SK-N-SH (cell line): Measurements from ENCODE around the gene AKAP12.

ENCODE experiments used
- MAX ChIP-seq: IDR thresholded peaks from 2 replicates; pipeline ENCODE4 v1.4.0; 2012; ENCODE audit warnings: low read depth
- POLR2AphosphoS5 ChIP-seq: IDR thresholded peaks from 2 replicates; pipeline ENCODE4 v1.6.1; 2012; ENCODE audit warnings: low read depth, low read length
- SMC3 ChIP-seq: IDR thresholded peaks from 2 replicates; pipeline ENCODE4 v1.6.1; 2012; ENCODE audit warnings: low read depth, low read length, improper control_type of control experiment
- TAF1 ChIP-seq: IDR thresholded peaks from 2 replicates; pipeline ENCODE4 v1.6.1; 2012; ENCODE audit warnings: low read depth, mild to moderate bottlenecking, low read length, moderate library complexity, borderline replicate concordance
- TF ChIP-seq, protein P1 (sequence below): fragments of 200-600 bp; sonication (generic); IDR thresholded peaks from 2 replicates; pipeline ENCODE4 v1.6.1; 2017; ENCODE audit warnings: antibody characterized with exemption, mild to moderate bottlenecking, moderate library complexity

DNA sequence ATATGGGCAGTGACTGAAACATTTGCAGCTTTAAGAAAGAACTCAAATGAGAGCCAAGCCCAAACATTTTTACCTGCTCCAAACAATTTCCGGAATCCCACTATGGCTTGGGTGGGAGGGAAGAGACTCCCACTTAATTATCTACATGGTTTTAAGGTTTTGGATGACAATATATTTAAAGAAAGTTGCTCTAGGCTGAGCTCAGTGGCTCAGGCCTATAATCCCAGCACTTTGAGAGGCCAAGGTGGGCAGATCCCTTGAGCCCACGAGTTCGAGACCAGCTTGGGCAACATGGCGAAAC is 9.5 kb upstream of the AKAP12 start:
- TF ChIP-seq, protein P1, sequence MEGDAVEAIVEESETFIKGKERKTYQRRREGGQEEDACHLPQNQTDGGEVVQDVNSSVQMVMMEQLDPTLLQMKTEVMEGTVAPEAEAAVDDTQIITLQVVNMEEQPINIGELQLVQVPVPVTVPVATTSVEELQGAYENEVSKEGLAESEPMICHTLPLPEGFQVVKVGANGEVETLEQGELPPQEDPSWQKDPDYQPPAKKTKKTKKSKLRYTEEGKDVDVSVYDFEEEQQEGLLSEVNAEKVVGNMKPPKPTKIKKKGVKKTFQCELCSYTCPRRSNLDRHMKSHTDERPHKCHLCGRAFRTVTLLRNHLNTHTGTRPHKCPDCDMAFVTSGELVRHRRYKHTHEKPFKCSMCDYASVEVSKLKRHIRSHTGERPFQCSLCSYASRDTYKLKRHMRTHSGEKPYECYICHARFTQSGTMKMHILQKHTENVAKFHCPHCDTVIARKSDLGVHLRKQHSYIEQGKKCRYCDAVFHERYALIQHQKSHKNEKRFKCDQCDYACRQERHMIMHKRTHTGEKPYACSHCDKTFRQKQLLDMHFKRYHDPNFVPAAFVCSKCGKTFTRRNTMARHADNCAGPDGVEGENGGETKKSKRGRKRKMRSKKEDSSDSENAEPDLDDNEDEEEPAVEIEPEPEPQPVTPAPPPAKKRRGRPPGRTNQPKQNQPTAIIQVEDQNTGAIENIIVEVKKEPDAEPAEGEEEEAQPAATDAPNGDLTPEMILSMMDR: no peak
- TF ChIP-seq POLR2AphosphoS5 (no peak), SMC3 (no peak), MAX (no peak), TAF1 (no peak)
